ENCODE results near the gene SNORC. TPM values are rescaled to one million over a fixed set of nuclear protein-coding genes. Genes with fewer than 3 reads are reported as not detected.
"Not testable (repeated sequence)": the region's sequence is repeated elsewhere in the genome, so short reads cannot be mapped to it uniquely, and the experiment has no call there.

The SNORC gene
- total RNA-seq, 4 donors from 2014 or later: 0.35 to 2.0 TPM; not detected in 2

DNA sequence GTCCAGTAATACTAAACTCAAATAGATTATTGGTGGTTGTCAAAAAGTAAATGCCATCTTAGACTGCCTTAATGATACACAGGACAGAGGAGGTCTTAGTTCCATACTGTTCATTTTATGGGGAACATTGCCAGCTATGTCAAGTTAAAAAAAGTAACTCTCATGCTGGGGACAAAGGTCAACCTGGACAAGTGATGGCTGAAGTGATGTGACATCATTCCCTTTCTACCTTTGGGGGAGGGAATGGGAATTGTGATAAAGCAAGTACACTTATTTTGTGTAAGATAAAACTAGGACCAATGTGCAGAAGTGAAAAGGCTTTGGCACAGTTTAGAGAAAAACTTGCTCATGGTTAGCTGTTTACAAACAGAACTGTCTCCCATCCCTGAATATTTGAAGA is 24.0 kb upstream of the SNORC start:
- no peaks in the 10 kb centered on the region for H3K36me3 ChIP-seq
- DNase-seq: no peak
- intact Hi-C loops (cut with DNase I; ENCODE audit: low total_unique reads): no loop called here
- TF ChIP-seq, protein P1, sequence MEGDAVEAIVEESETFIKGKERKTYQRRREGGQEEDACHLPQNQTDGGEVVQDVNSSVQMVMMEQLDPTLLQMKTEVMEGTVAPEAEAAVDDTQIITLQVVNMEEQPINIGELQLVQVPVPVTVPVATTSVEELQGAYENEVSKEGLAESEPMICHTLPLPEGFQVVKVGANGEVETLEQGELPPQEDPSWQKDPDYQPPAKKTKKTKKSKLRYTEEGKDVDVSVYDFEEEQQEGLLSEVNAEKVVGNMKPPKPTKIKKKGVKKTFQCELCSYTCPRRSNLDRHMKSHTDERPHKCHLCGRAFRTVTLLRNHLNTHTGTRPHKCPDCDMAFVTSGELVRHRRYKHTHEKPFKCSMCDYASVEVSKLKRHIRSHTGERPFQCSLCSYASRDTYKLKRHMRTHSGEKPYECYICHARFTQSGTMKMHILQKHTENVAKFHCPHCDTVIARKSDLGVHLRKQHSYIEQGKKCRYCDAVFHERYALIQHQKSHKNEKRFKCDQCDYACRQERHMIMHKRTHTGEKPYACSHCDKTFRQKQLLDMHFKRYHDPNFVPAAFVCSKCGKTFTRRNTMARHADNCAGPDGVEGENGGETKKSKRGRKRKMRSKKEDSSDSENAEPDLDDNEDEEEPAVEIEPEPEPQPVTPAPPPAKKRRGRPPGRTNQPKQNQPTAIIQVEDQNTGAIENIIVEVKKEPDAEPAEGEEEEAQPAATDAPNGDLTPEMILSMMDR (IDR thresholded peaks at IDR 0.05): no peak
- TF ChIP-seq POLR2A (IDR thresholded peaks at IDR 0.05): no peak
- H3K27ac ChIP-seq: no peak overlapping the region
- H3K4me3 ChIP-seq: no peak overlapping the region
- no peaks in the 10 kb centered on the region for H3K9me3 ChIP-seq
- no peaks in the 10 kb centered on the region for H3K4me1 ChIP-seq
- no peaks in the 10 kb centered on the region for H3K27me3 ChIP-seq

DNA sequence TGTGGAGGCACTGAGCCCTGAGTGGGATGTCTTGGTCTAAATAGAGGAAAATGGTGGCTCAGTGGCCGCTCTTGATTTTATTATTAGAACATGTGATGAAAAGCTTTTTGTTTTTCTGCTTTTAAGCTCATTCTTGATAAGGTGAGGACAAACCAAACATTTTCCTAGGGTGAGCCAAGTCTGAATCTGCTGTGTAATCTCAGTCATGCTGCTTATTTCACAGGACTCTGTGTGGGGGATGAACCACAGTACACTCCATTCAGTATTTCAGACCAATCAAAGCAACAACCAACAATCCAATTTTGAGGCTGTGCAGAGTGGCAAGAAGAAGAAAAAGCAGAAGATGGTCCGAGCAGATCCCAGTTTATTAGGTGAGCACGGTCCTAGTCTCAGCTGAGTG is 20.0 kb upstream of the SNORC start:
- TF ChIP-seq, protein P1 (IDR thresholded peaks at IDR 0.05): no peak
- TF ChIP-seq POLR2A (IDR thresholded peaks at IDR 0.05): no peak
- Histone ChIP-seq H3K9me3 (no peaks in the 10 kb centered on the region), H3K27ac (no peak overlapping the region), H3K27me3 (no peaks in the 10 kb centered on the region), H3K4me3 (no peak overlapping the region), H3K4me1 (no peaks in the 10 kb centered on the region), H3K36me3 (no peaks in the 10 kb centered on the region)
- intact Hi-C loops (cut with DNase I; ENCODE audit: low total_unique reads): no loop called here
- no peak for DNase-seq

GRCh38 chr2:232852081-232852480 is 18.0 kb upstream of the SNORC start:
- H3K36me3 ChIP-seq; H3K4me1 ChIP-seq; DNase-seq; H3K27ac ChIP-seq; H3K27me3 ChIP-seq; H3K4me3 ChIP-seq; H3K9me3 ChIP-seq; intact Hi-C loops (cut with DNase I; ENCODE audit: low total_unique reads): not testable (repeated sequence)

- no peak overlapping the region for H3K4me3 ChIP-seq
- intact Hi-C loops (cut with DNase I; ENCODE audit: low total_unique reads): no loop called here
- H3K9me3 ChIP-seq: no peaks in the 10 kb centered on the region
- TF ChIP-seq, protein P1 (IDR thresholded peaks at IDR 0.05): no peak
- TF ChIP-seq POLR2A (IDR thresholded peaks at IDR 0.05): no peak
- no peaks in the 10 kb centered on the region for H3K27me3 ChIP-seq
- no peak for DNase-seq
- H3K4me1 ChIP-seq: no peaks in the 10 kb centered on the region
- no peak overlapping the region for H3K27ac ChIP-seq
- no peaks in the 10 kb centered on the region for H3K36me3 ChIP-seq
Measured at GRCh38 chr2:232852676-232853075, 17.4 kb upstream of the SNORC start.

DNA sequence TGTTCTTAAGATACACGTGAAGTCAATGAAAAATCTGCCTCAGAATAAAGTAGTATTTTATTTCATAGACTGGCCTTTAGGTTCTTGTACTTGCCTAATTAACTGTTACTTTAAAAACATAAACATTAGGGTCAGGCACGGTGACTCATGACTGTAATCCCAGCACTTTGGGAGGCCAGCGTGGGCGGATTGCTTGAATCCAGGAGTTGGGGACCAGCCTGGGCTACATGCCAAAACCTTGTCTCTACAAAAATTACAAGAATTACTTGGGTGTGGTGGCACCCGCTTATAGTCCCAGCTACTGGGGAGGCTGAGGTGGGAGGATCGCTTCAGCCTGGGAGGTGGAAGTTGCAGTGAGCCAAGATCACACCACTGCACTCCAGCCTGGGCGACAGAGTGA is 16.0 kb upstream of the SNORC start:
- Histone ChIP-seq H3K36me3 (no peaks in the 10 kb centered on the region), H3K27ac (no peak overlapping the region)
- TF ChIP-seq, protein P1 (IDR thresholded peaks at IDR 0.05): no peak
- TF ChIP-seq POLR2A (IDR thresholded peaks at IDR 0.05): no peak

DNA sequence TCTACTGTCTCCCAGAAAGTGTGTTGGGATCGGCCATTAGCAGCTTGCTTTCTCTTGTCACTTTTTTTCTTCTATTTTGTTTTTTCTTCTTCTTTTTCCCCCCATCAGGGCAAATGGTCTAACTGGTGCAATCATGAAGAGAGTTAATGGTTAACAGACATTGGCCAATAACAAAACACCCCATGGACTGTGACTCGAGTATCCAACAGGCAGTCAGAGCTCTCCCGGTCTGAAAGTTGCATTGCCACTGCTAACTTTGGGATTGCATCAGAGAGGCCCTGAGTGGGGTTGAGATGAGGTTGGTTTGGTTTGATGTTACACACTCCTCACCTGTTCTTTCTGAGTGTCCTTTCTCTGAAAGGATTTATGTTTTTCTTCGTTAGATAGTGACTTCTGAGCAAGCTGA is 12.9 kb upstream of the SNORC start:
- Histone ChIP-seq H3K27ac (no peak overlapping the region), H3K4me1 (no peaks in the 10 kb centered on the region), H3K4me3 (no peak overlapping the region), H3K36me3 (no peaks in the 10 kb centered on the region), H3K9me3 (no peaks in the 10 kb centered on the region), H3K27me3 (no peaks in the 10 kb centered on the region)
- TF ChIP-seq, protein P1 (IDR thresholded peaks at IDR 0.05): no peak
- TF ChIP-seq POLR2A (IDR thresholded peaks at IDR 0.05): no peak
- intact Hi-C loops (cut with DNase I; ENCODE audit: low total_unique reads): no loop called here
- DNase-seq: no peak

More for the DNA sequence above, 16.0 kb upstream of the SNORC start:
- no peaks in the 10 kb centered on the region for H3K9me3 ChIP-seq
- DNase-seq: no peak
- H3K4me1 ChIP-seq: no peaks in the 10 kb centered on the region
- no peak overlapping the region for H3K4me3 ChIP-seq
- intact Hi-C loops (cut with DNase I; ENCODE audit: low total_unique reads): no loop called here
- no peaks in the 10 kb centered on the region for H3K27me3 ChIP-seq
